ENCODE measurements around the gene TATDN2.

Gene TATDN2

GRCh38 chr3:10277115-10277625, 28.9 kb downstream of the TATDN2 start:
- WGBS, 2 donors (ENCODE audit: extremely low coverage in 2 of 2, insufficient read length in 2 of 2, insufficient replicate concordance in 1 of 2), result no CpG with 5 or more reads among the region's 3 CpGs
- Histone ChIP-seq H2BK15ac (ENCODE audit: low read length) (no peak overlapping the region), H2BK120ac (ENCODE audit: low read depth, low read length) (no peak overlapping the region), H2AFZ (ENCODE audit: low read length) (no peak overlapping the region), H2BK5ac (ENCODE audit: low read length) (peak overlapping the region; percentile 46), H3K4ac (ENCODE audit: low read length) (no peak overlapping the region), H3K18ac (ENCODE audit: low read length) (no peak overlapping the region), H4K8ac (ENCODE audit: low read depth, low read length) (no peak overlapping the region), H2BK12ac (ENCODE audit: low read length) (no peak overlapping the region), H4K91ac (ENCODE audit: low read depth, low read length, poor library complexity) (no peak overlapping the region), H3K14ac (ENCODE audit: low read length) (no peak overlapping the region), H3K9ac (ENCODE audit: low read depth, low read length, poor library complexity) (no peak overlapping the region), H3K9me3 (replicated peaks in 1 of 2; ENCODE audit: control insufficient read depth in 2 of 2, insufficient read depth in 1 of 2, low read depth in 1 of 2, low read length in 2 of 2) (no peaks in the 10 kb centered on the region), H3K27ac (replicated peaks; ENCODE audit: low read length) (no peak overlapping the region), H3K36me3 (replicated peaks in 1 of 2; ENCODE audit: control insufficient read depth in 2 of 2, insufficient read depth in 2 of 2, low read length in 2 of 2) (peaks cover 22 to 71% of the 10 kb centered on the region in 2 donors), H3K23ac (ENCODE audit: low read depth, low read length, poor library complexity) (no peak overlapping the region), H3K79me1 (ENCODE audit: low read depth, low read length) (peaks cover 6% of the 10 kb centered on the region), H3K4me3 (ENCODE audit: low read length in 2 of 2) (no peak overlapping the region), H3K4me2 (ENCODE audit: insufficient read depth, low read length, poor library complexity, severe bottlenecking) (no peak overlapping the region), H3K4me1 (ENCODE audit: control insufficient read depth in 2 of 2, insufficient read depth in 1 of 2, low read depth in 1 of 2, low read length in 2 of 2) (peaks cover 0 to 9% of the 10 kb centered on the region in 2 donors), H2AK5ac (ENCODE audit: low read depth, low read length) (no peak overlapping the region), H3K27me3 (ENCODE audit: control insufficient read depth in 3 of 3, insufficient read depth in 3 of 3, low read depth in 1 of 3, low read length in 3 of 3) (no peaks in the 10 kb centered on the region)
- DNase-seq (ENCODE audit: low spot score), result no peak

GRCh38 chr3:10278501-10278900, 30.2 kb downstream of the TATDN2 start:
- no peaks in the 10 kb centered on the region for H3K9me3 ChIP-seq (replicated peaks in 1 of 2; ENCODE audit: control insufficient read depth in 2 of 2, insufficient read depth in 1 of 2, low read depth in 1 of 2, low read length in 2 of 2)
- no peak overlapping the region for H3K18ac ChIP-seq (ENCODE audit: low read length)
- no peak overlapping the region for H3K9ac ChIP-seq (ENCODE audit: low read depth, low read length, poor library complexity)
- H3K27ac ChIP-seq (replicated peaks; ENCODE audit: low read length), result no peak overlapping the region
- peak overlapping the region; percentile 31 for H4K8ac ChIP-seq (ENCODE audit: low read depth, low read length)
- no peak overlapping the region for H2AFZ ChIP-seq (ENCODE audit: low read length)
- H2BK120ac ChIP-seq (ENCODE audit: low read depth, low read length), result no peak overlapping the region
- H3K27me3 ChIP-seq (ENCODE audit: control insufficient read depth in 3 of 3, insufficient read depth in 3 of 3, low read depth in 1 of 3, low read length in 3 of 3), result no peaks in the 10 kb centered on the region
- no peak overlapping the region for H2BK15ac ChIP-seq (ENCODE audit: low read length)
- peak overlapping the region; percentile 77 for H3K23ac ChIP-seq (ENCODE audit: low read depth, low read length, poor library complexity)
- no peak overlapping the region for H3K14ac ChIP-seq (ENCODE audit: low read length)
- H3K4me3 ChIP-seq (ENCODE audit: low read length in 2 of 2), result no peak overlapping the region
- H2BK5ac ChIP-seq (ENCODE audit: low read length), result no peak overlapping the region
- H3K4me2 ChIP-seq (ENCODE audit: insufficient read depth, low read length, poor library complexity, severe bottlenecking), result no peak overlapping the region
- H3K36me3 ChIP-seq (replicated peaks in 1 of 2; ENCODE audit: control insufficient read depth in 2 of 2, insufficient read depth in 2 of 2, low read length in 2 of 2), result peaks cover 25 to 74% of the 10 kb centered on the region in 2 donors
- DNase-seq (ENCODE audit: low spot score), result no peak
- peaks cover 0 to 7% of the 10 kb centered on the region in 2 donors for H3K4me1 ChIP-seq (ENCODE audit: control insufficient read depth in 2 of 2, insufficient read depth in 1 of 2, low read depth in 1 of 2, low read length in 2 of 2)
- no peak overlapping the region for H4K91ac ChIP-seq (ENCODE audit: low read depth, low read length, poor library complexity)
- no CpG with 5 or more reads among the region's 1 CpG for WGBS, 2 donors (ENCODE audit: extremely low coverage in 2 of 2, insufficient read length in 2 of 2, insufficient replicate concordance in 1 of 2)
- peaks cover 6% of the 10 kb centered on the region for H3K79me1 ChIP-seq (ENCODE audit: low read depth, low read length)
- no peak overlapping the region for H3K4ac ChIP-seq (ENCODE audit: low read length)
- H2AK5ac ChIP-seq (ENCODE audit: low read depth, low read length), result no peak overlapping the region
- H2BK12ac ChIP-seq (ENCODE audit: low read length), result no peak overlapping the region

GRCh38 chr3:10279384-10280176, 31.3 kb downstream of the TATDN2 start:
- no CpG with 5 or more reads among the region's 13 CpGs for WGBS, 2 donors (ENCODE audit: extremely low coverage in 2 of 2, insufficient read length in 2 of 2, insufficient replicate concordance in 1 of 2)
- Histone ChIP-seq H3K23ac (ENCODE audit: low read depth, low read length, poor library complexity) (no peak overlapping the region), H3K14ac (ENCODE audit: low read length) (no peak overlapping the region), H3K4me2 (ENCODE audit: insufficient read depth, low read length, poor library complexity, severe bottlenecking) (no peak overlapping the region), H3K18ac (ENCODE audit: low read length) (no peak overlapping the region), H3K27me3 (ENCODE audit: control insufficient read depth in 3 of 3, insufficient read depth in 3 of 3, low read depth in 1 of 3, low read length in 3 of 3) (no peaks in the 10 kb centered on the region), H3K4me1 (ENCODE audit: control insufficient read depth in 2 of 2, insufficient read depth in 1 of 2, low read depth in 1 of 2, low read length in 2 of 2) (peaks cover under 1 to 1% of the 10 kb centered on the region in 2 donors), H3K79me1 (ENCODE audit: low read depth, low read length) (peaks cover 6% of the 10 kb centered on the region), H2AFZ (ENCODE audit: low read length) (no peak overlapping the region), H2BK15ac (ENCODE audit: low read length) (no peak overlapping the region), H3K9ac (ENCODE audit: low read depth, low read length, poor library complexity) (no peak overlapping the region), H3K9me3 (replicated peaks in 1 of 2; ENCODE audit: control insufficient read depth in 2 of 2, insufficient read depth in 1 of 2, low read depth in 1 of 2, low read length in 2 of 2) (no peaks in the 10 kb centered on the region), H3K27ac (replicated peaks; ENCODE audit: low read length) (no peak overlapping the region), H2BK120ac (ENCODE audit: low read depth, low read length) (no peak overlapping the region), H3K4me3 (ENCODE audit: low read length in 2 of 2) (no peak overlapping the region), H3K4ac (ENCODE audit: low read length) (no peak overlapping the region), H4K91ac (ENCODE audit: low read depth, low read length, poor library complexity) (no peak overlapping the region), H3K36me3 (replicated peaks in 1 of 2; ENCODE audit: control insufficient read depth in 2 of 2, insufficient read depth in 2 of 2, low read length in 2 of 2) (peaks cover 25 to 81% of the 10 kb centered on the region in 2 donors), H2AK5ac (ENCODE audit: low read depth, low read length) (no peak overlapping the region), H2BK5ac (ENCODE audit: low read length) (no peak overlapping the region), H4K8ac (ENCODE audit: low read depth, low read length) (no peak overlapping the region), H2BK12ac (ENCODE audit: low read length) (no peak overlapping the region)
- DNase-seq (ENCODE audit: low spot score), result no peak

- Histone ChIP-seq H2AFZ (ENCODE audit: low read length) (no peak overlapping the region), H2AK5ac (ENCODE audit: low read depth, low read length) (no peak overlapping the region), H3K9me3 (replicated peaks in 1 of 2; ENCODE audit: control insufficient read depth in 2 of 2, insufficient read depth in 1 of 2, low read depth in 1 of 2, low read length in 2 of 2) (no peaks in the 10 kb centered on the region), H3K18ac (ENCODE audit: low read length) (no peak overlapping the region), H3K4me3 (ENCODE audit: low read length in 2 of 2) (no peak overlapping the region), H3K4me1 (ENCODE audit: control insufficient read depth in 2 of 2, insufficient read depth in 1 of 2, low read depth in 1 of 2, low read length in 2 of 2) (peaks cover 4 to 6% of the 10 kb centered on the region in 2 donors), H3K4me2 (ENCODE audit: insufficient read depth, low read length, poor library complexity, severe bottlenecking) (no peak overlapping the region), H3K9ac (ENCODE audit: low read depth, low read length, poor library complexity) (no peak overlapping the region), H2BK120ac (ENCODE audit: low read depth, low read length) (no peak overlapping the region), H3K4ac (ENCODE audit: low read length) (no peak overlapping the region), H3K79me1 (ENCODE audit: low read depth, low read length) (peaks cover 6% of the 10 kb centered on the region), H3K14ac (ENCODE audit: low read length) (no peak overlapping the region), H3K23ac (ENCODE audit: low read depth, low read length, poor library complexity) (no peak overlapping the region), H3K27me3 (ENCODE audit: control insufficient read depth in 3 of 3, insufficient read depth in 3 of 3, low read depth in 1 of 3, low read length in 3 of 3) (no peaks in the 10 kb centered on the region), H2BK15ac (ENCODE audit: low read length) (no peak overlapping the region), H2BK12ac (ENCODE audit: low read length) (no peak overlapping the region), H4K91ac (ENCODE audit: low read depth, low read length, poor library complexity) (no peak overlapping the region), H3K36me3 (replicated peaks in 1 of 2; ENCODE audit: control insufficient read depth in 2 of 2, insufficient read depth in 2 of 2, low read length in 2 of 2) (peaks cover 25 to 80% of the 10 kb centered on the region in 2 donors), H3K27ac (replicated peaks; ENCODE audit: low read length) (no peak overlapping the region), H4K8ac (ENCODE audit: low read depth, low read length) (no peak overlapping the region), H2BK5ac (ENCODE audit: low read length) (no peak overlapping the region)
- DNase-seq (ENCODE audit: low spot score), result no peak
- no CpG with 5 or more reads among the region's 5 CpGs for WGBS, 2 donors (ENCODE audit: extremely low coverage in 2 of 2, insufficient read length in 2 of 2, insufficient replicate concordance in 1 of 2)
Measured at GRCh38 chr3:10280177-10280529, 31.9 kb downstream of the TATDN2 start.

All from neuronal stem cell (in vitro differentiated cells).